ENCODE measurements around the gene FOXD1.

- TF ChIP-seq SIN3A (IDR thresholded peaks at IDR 0.05; ENCODE audit: borderline replicate concordance in 2 of 2, control insufficient read depth in 1 of 2, low read depth in 2 of 2, low read length in 2 of 2): no peak
- no peak for TF ChIP-seq POLR2A (conservative IDR thresholded peaks at IDR 0.05)
- TF ChIP-seq EZH2 (IDR thresholded peaks at IDR 0.05; ENCODE audit: borderline replicate concordance, low read depth, low read length): no peak
- TF ChIP-seq FOXM1 (IDR thresholded peaks at IDR 0.05; ENCODE audit: low read depth): no peak
- no peak for TF ChIP-seq FOXM1 (CRISPR knock-in tag; IDR thresholded peaks at IDR 0.05; ENCODE audit: low read depth)
- no peak for TF ChIP-seq CTCF (IDR thresholded peaks at IDR 0.05 in 2 of 3, conservative IDR thresholded peaks at IDR 0.05 in 1 of 3; ENCODE audit: insufficient read depth in 2 of 3, low read depth in 1 of 3, low read length in 3 of 3)
- no peak for TF ChIP-seq GTF2E2 (tag; IDR thresholded peaks at IDR 0.05)
- TF ChIP-seq SMAD2 (IDR thresholded peaks at IDR 0.05; ENCODE audit: low read depth, low read length): no peak
- TF ChIP-seq TAF1 (IDR thresholded peaks at IDR 0.05; ENCODE audit: control insufficient read depth, extremely low read depth, insufficient read depth, low read length, severe bottlenecking): no peak
- no peak for TF ChIP-seq THRA (IDR thresholded peaks at IDR 0.05)
- TF ChIP-seq ZNF277 (CRISPR knock-in tag; IDR thresholded peaks at IDR 0.05; ENCODE audit: borderline replicate concordance): no peak
- no peak for TF ChIP-seq ZNF280B (CRISPR knock-in tag; IDR thresholded peaks at IDR 0.05)
- TF ChIP-seq ZNF740 (CRISPR knock-in tag; IDR thresholded peaks at IDR 0.05): no peak
- TF ChIP-seq ZNF740 (tag; IDR thresholded peaks at IDR 0.05): no peak
- TF ChIP-seq ZNF124 (CRISPR knock-in tag; IDR thresholded peaks at IDR 0.05): no peak
- TF ChIP-seq SRSF7 (optimal IDR thresholded peaks at IDR 0.05; ENCODE audit: low read depth, low read length): no peak
Observed at GRCh38 chr5:73480500-73480899, 31.9 kb upstream of the FOXD1 start.

Data from K562 (cell line).